H1 (cell line): ENCODE results near the gene FGF18. TPM values are rescaled to one million over a fixed set of nuclear protein-coding genes. Genes with fewer than 3 reads are reported as not detected.

ENCODE experiments used
- CTCF ChIA-PET: fragments of 300-600 bp; sonication (Branson Sonifier 250); formaldehyde crosslinking; loops from one replicate; lab custom pipeline; 2021; ENCODE audit not compliant: partially characterized antibody; lab: Charles Lee
- POLR2A ChIA-PET: fragments of 300-600 bp; sonication (Branson Sonifier 250); formaldehyde crosslinking; loops from one replicate; lab custom pipeline; 2021; ENCODE audit warnings: inconsistent platforms; ENCODE audit not compliant: partially characterized antibody; lab: Charles Lee
- DNase-seq, 2 experiments: peaks; one replicate each; pipeline versions ENCODE4 v3.0.0 to v3.0.0-alpha.2; 2010 to 2022; ENCODE audit warnings: low spot score in 2 of 2, low read depth in 1 of 2, mixed read lengths in 1 of 2
- FAIRE-seq: peaks from 2 replicates; lab custom pipeline; 2011; peaks lifted over from hg19 to GRCh38; lab: Jason Lieb, UNC
- H2AFZ ChIP-seq: 2 replicates; pipeline ENCODE4 v1.8.1; 2012; ENCODE audit warnings: low read length, inconsistent platforms
- H2AK5ac ChIP-seq: 2 replicates; pipeline ENCODE4 v1.6.1; 2013; ENCODE audit warnings: low read depth, low read length
- H2BK120ac ChIP-seq: replicated peaks from 2 replicates; pipeline ENCODE3; 2013; ENCODE audit warnings: low read depth, low read length, inconsistent platforms
- H2BK12ac ChIP-seq: 2 replicates; pipeline ENCODE4 v1.6.1; 2013; ENCODE audit warnings: low read depth, low read length
- H2BK15ac ChIP-seq: 2 replicates; pipeline ENCODE4 v1.6.1; 2013; ENCODE audit warnings: low read length
- H2BK20ac ChIP-seq: 2 replicates; pipeline ENCODE4 v1.6.1; 2013; ENCODE audit warnings: low read length
- H2BK5ac ChIP-seq: 2 replicates; pipeline ENCODE4 v1.6.1; 2013; ENCODE audit warnings: low read depth, low read length
- H3K14ac ChIP-seq: 2 replicates; pipeline ENCODE4 v1.6.1; 2013; ENCODE audit warnings: inconsistent platforms; ENCODE audit not compliant: insufficient read length
- H3K18ac ChIP-seq: 2 replicates; pipeline ENCODE4 v1.6.1; 2013; ENCODE audit warnings: low read length; ENCODE audit errors: extremely low read depth
- H3K23ac ChIP-seq: 2 replicates; pipeline ENCODE4 v1.6.1; 2013; ENCODE audit warnings: inconsistent platforms; ENCODE audit not compliant: insufficient read length
- H3K23me2 ChIP-seq: 2 replicates; pipeline ENCODE4 v1.6.1; 2013; ENCODE audit warnings: low read depth, low read length
- H3K27ac ChIP-seq: 2 replicates; pipeline ENCODE4 v1.6.1; 2011; ENCODE audit warnings: low read depth, low read length, inconsistent platforms
- H3K27me3 ChIP-seq, 4 experiments: replicated peaks in 1 of 4; 1 replicate in 1 of 4; 2 replicates in 3 of 4; pipeline versions ENCODE4 v1.6.1 to v1.8.1; 2011 to 2013; ENCODE audit warnings: low read length in 3 of 4, mild to moderate bottlenecking in 3 of 4, inconsistent platforms in 2 of 4, mixed read lengths in 2 of 4, moderate library complexity in 1 of 4; ENCODE audit not compliant: control insufficient read depth in 3 of 4, insufficient read depth in 3 of 4; ENCODE audit errors: extremely low read depth in 1 of 4
- H3K36me3 ChIP-seq, 4 experiments: 2 replicates each; pipeline versions ENCODE4 v1.6.1 to v1.8.1; 2011 to 2013; ENCODE audit warnings: mild to moderate bottlenecking in 4 of 4, low read length in 3 of 4, moderate library complexity in 2 of 4, control low read depth in 1 of 4, inconsistent platforms in 1 of 4; ENCODE audit not compliant: insufficient read depth in 4 of 4, control insufficient read depth in 2 of 4
- H3K4ac ChIP-seq: replicated peaks from 2 replicates; pipeline ENCODE3; 2013; ENCODE audit warnings: low read length, low read depth, mixed read lengths, inconsistent platforms; ENCODE audit not compliant: insufficient read length
- H3K4me1 ChIP-seq, 4 experiments: replicated peaks in 1 of 4; 1 replicate in 1 of 4; 2 replicates in 3 of 4; pipeline versions ENCODE4 v1.6.1 to v1.8.1; 2011 to 2013; ENCODE audit warnings: low read length in 3 of 4, inconsistent platforms in 2 of 4, mixed read lengths in 1 of 4; ENCODE audit not compliant: insufficient read depth in 4 of 4, control insufficient read depth in 3 of 4
- H3K4me2 ChIP-seq, 2 experiments: 2 replicates each; pipeline versions ENCODE4 v1.6.1 to v1.8.1; 2011 to 2013; ENCODE audit warnings: low read depth in 2 of 2, low read length in 2 of 2, control low read depth in 1 of 2, inconsistent platforms in 1 of 2, mild to moderate bottlenecking in 1 of 2; ENCODE audit not compliant: insufficient read depth in 1 of 2
- H3K4me3 ChIP-seq, 4 experiments: fragments of 200-600, 300-600 bp in 1 of 4; sonication (generic), shearing (Covaris generic), sonication (Bioruptor Twin) in 1 of 4; 2 replicates each; pipeline versions ENCODE4 v1.5.1 to v1.8.1; 2011 to 2016; ENCODE audit warnings: low read length in 4 of 4, low read depth in 3 of 4, control low read depth in 2 of 4, inconsistent platforms in 2 of 4, mild to moderate bottlenecking in 2 of 4, mixed read lengths in 1 of 4, moderate library complexity in 1 of 4; ENCODE audit not compliant: insufficient read depth in 2 of 4; ENCODE audit errors: extremely low read depth in 1 of 4
- H3K56ac ChIP-seq: replicated peaks from 2 replicates; pipeline ENCODE3; 2013; ENCODE audit warnings: low read depth, mild to moderate bottlenecking, mixed read lengths, low read length, inconsistent platforms; ENCODE audit not compliant: insufficient read length
- H3K79me1 ChIP-seq: 2 replicates; pipeline ENCODE4 v1.6.1; 2013; ENCODE audit warnings: low read depth, low read length, control low read depth
- H3K79me2 ChIP-seq, 2 experiments: 2 replicates each; pipeline versions ENCODE4 v1.6.1 to v1.8.1; 2012 to 2013; ENCODE audit warnings: low read length in 2 of 2, mild to moderate bottlenecking in 2 of 2, inconsistent platforms in 1 of 2; ENCODE audit not compliant: insufficient read depth in 2 of 2, control insufficient read depth in 1 of 2
- H3K9ac ChIP-seq, 4 experiments: replicated peaks in 1 of 4; 1 replicate in 1 of 4; 2 replicates in 3 of 4; pipeline versions ENCODE4 v1.6.1 to v1.8.1; 2011 to 2013; ENCODE audit warnings: low read depth in 3 of 4, low read length in 3 of 4, control low read depth in 2 of 4, mild to moderate bottlenecking in 2 of 4, moderate library complexity in 2 of 4, inconsistent platforms in 1 of 4; ENCODE audit errors: extremely low read depth in 1 of 4
- H3K9me3 ChIP-seq, 2 experiments: 2 replicates each; pipeline versions ENCODE4 v1.6.1 to v1.8.1; 2012 to 2013; ENCODE audit warnings: mild to moderate bottlenecking in 2 of 2, moderate library complexity in 2 of 2, control low read depth in 1 of 2, inconsistent platforms in 1 of 2, low read depth in 1 of 2, low read length in 1 of 2, mixed read lengths in 1 of 2; ENCODE audit not compliant: insufficient read depth in 2 of 2
- H4K20me1 ChIP-seq, 2 experiments: replicated peaks in 1 of 2; 2 replicates each; pipeline versions ENCODE3 to v1.8.1; 2011 to 2013; ENCODE audit warnings: inconsistent platforms in 2 of 2, low read length in 2 of 2, mild to moderate bottlenecking in 1 of 2; ENCODE audit not compliant: insufficient read depth in 2 of 2, control insufficient read depth in 1 of 2
- H4K5ac ChIP-seq: 2 replicates; pipeline ENCODE4 v1.6.1; 2013; ENCODE audit warnings: low read length, low read depth, mixed read lengths, inconsistent platforms; ENCODE audit not compliant: insufficient read length
- H4K8ac ChIP-seq: 2 replicates; pipeline ENCODE4 v1.8.0; 2013; ENCODE audit warnings: mild to moderate bottlenecking, moderate library complexity, low read length, inconsistent platforms; ENCODE audit not compliant: insufficient read depth; ENCODE audit errors: extremely low read depth
- H4K91ac ChIP-seq: replicated peaks from 2 replicates; pipeline ENCODE3; 2013; ENCODE audit warnings: low read length, mixed read lengths, inconsistent platforms; ENCODE audit not compliant: insufficient read length
- ASH2L ChIP-seq: fragments of 200-600, 300-600 bp; sonication (generic); IDR thresholded peaks from one replicate; pipeline ENCODE4 v1.7.1; 2017; ENCODE audit warnings: low read length
- CTBP2 ChIP-seq: IDR thresholded peaks from 2 replicates; pipeline ENCODE4 v1.7.0; 2011; ENCODE audit warnings: borderline replicate concordance, mild to moderate bottlenecking, moderate library complexity, mixed read lengths, low read length; ENCODE audit not compliant: insufficient read depth, insufficient read length
- WGBS, 2 experiments: shearing (Covaris generic) in 1 of 2; methylation state at CpG; one replicate each; pipeline versions ENCODE4 v1.1.6 to v1.1.7; 2013 to 2015; ENCODE audit warnings: low lambda C conversion rate in 2 of 2, mixed read lengths in 2 of 2, inconsistent platforms in 1 of 2, low coverage in 1 of 2, missing lambda C conversion rate in 1 of 2; ENCODE audit not compliant: insufficient replicate concordance in 2 of 2, insufficient coverage in 1 of 2, insufficient read length in 1 of 2; ENCODE audit errors: extremely low coverage in 1 of 2, missing lambda C conversion rate in 1 of 2; 5-methylcytosine and 5-hydroxymethylcytosine counted together
- polyA plus RNA-seq, 7 experiments: library from polyadenylated mRNA; depleted of rRNA in 3 of 7; stranded (reverse) in 5 of 7; unstranded in 2 of 7; fragments of >200 nt in 5 of 7; fragments of 200-250 nt in 2 of 7; gene quantifications; 1 replicate in 5 of 7; 2 replicates in 1 of 7; 4 replicates in 1 of 7; pipeline versions ENCODE4 v1.2.1 to v1.2.3, GENCODE V29; 2011 to 2013; ENCODE audit warnings: missing spikeins in 2 of 7, mixed read lengths in 2 of 7
- total RNA-seq: library from RNA; stranded (reverse); fragmentation: NEBNext Ultra II Directional; extraction: Animal tissue kit (Norgen Biotek cat#: 25700); gene quantifications from 2 replicates; pipeline ENCODE4 v1.2.1, GENCODE V29; 2021

Gene FGF18
- total and polyA plus RNA-seq, 2 of the 8 experiments (the other 6 are each of a cell fraction or from before 2014, with no cell fraction given), result 0.54 to 1.3 TPM

GRCh38 chr5:171479776-171480125 lies 60.3 kb downstream of the FGF18 start:
- Histone ChIP-seq H2AFZ (no peak overlapping the region), H2BK12ac (no peak overlapping the region; the same call in 1 of the 2 replicates), H3K9me3 (no peaks in the 10 kb centered on the region), H3K27me3 (no peaks in the 10 kb centered on the region; a peak in 1 of 7 replicates), H2BK120ac (no peak overlapping the region), H4K5ac (no peak overlapping the region), H2BK15ac (no peak overlapping the region), H3K4me1 (peaks cover 0 to 6% (median 0%) of the 10 kb centered on the region in 4 experiments; a peak in 2 of 7 replicates), H3K9ac (no peak overlapping the region), H2BK5ac (no peak overlapping the region), H3K79me1 (no peaks in the 10 kb centered on the region), H3K18ac (no peak overlapping the region), H3K27ac (no peak overlapping the region), H3K4ac (no peak overlapping the region), H3K36me3 (no peaks in the 10 kb centered on the region), H3K14ac (no peak overlapping the region), H3K23ac (no peak overlapping the region), H4K20me1 (no peaks in the 10 kb centered on the region), H2AK5ac (no peak overlapping the region), H3K23me2 (no peaks in the 10 kb centered on the region), H3K56ac (no peak overlapping the region), H4K8ac (no peak overlapping the region), H3K4me3 (no peak overlapping the region), H2BK20ac (no peak overlapping the region), H3K79me2 (no peaks in the 10 kb centered on the region), H3K4me2 (no peak overlapping the region), H4K91ac (no peak overlapping the region)
- DNase-seq (no peak), FAIRE-seq (no peak)
- TF ChIP-seq ASH2L (no peak), CTBP2 (no peak)
- WGBS, 2 experiments, result 92% methylated on average over 1 of the region's 1 CpG; no CpG with 5 or more reads in 1 of the 2 experiments
- ChIA-PET CTCF (interaction anchor here (0.6 to 1.2 kb wide), 2 partner anchors 221 to 269 kb away, joined by 3 read pairs; no protein-coding TSS in a partner anchor), POLR2A (interaction anchor here (1.0 kb wide), 1 partner anchor 66 kb away, joined by 4 read pairs; no protein-coding TSS in a partner anchor)
